Skin of body (tissue), 2 donors: ENCODE results near the gene TENT4A. TPM values are rescaled to one million over a fixed set of nuclear protein-coding genes. Genes with fewer than 3 reads are reported as not detected.

Experiments used
- DNase-seq: peaks from one replicate; lab custom pipeline; 2025; lab: John Stamatoyannopoulos, UW
- total RNA-seq: library from RNA; depleted of rRNA; stranded (reverse); fragments of >200 nt; gene quantifications from one replicate; pipeline ENCODE4 v1.2.3, GENCODE V29; 2014

The TENT4A gene
- total RNA-seq, 1 donor from 2014 or later = 25.1 TPM

DNA sequence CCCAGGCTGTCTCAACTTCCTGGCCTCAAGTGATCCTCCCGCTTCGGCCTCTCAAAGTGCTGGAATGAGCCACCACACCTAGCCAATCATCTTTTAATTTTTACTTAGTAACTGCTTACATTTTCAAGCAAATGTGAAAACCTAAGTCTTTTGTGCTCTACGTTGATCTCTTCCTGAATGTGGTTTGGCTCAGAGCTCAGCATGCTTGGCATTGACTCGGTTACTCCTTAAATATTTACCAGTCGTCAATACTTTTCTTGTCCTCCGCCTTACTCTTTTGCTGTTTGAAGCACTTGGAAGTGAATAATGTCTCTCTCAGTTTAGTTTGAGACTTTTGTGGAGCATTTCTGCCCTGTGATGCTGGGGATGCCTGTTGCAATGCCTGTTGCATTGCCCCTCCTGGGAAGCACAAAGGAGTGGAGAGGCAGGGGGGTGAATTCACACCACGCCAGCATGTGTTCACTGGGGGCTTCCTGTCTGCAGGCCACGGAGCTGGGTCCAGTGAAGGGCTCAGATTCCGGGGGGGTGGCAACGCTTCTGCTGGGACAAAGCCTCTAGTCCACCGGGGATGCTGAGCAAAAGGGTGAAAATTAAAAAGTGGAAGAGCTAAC lies 13.1 kb upstream of the TENT4A start:
- DNase-seq = no peak

- DNase-seq = no peak
Observed at GRCh38 chr5:6700685-6701355, 12.4 kb upstream of the TENT4A start.

DNA sequence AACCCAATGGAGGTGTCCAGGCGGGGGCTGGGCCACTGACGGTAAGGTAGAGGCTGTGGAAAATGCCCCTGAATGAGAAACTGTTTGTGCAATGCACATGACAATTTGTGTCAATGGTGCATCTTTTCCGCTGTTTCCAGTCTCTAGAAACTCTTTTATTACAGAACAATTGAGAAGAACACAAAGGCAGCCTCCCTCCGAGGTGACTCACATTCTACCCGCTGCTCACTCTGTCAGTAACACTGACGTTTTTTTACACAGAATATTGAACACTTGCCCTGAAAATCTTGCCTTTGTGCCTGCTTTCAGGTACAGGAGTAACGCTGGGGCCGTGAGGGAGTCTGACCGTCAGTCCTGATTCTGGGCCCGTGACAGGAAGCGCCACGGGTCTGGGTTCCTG lies 11.7 kb upstream of the TENT4A start:
- no peak for DNase-seq

DNA sequence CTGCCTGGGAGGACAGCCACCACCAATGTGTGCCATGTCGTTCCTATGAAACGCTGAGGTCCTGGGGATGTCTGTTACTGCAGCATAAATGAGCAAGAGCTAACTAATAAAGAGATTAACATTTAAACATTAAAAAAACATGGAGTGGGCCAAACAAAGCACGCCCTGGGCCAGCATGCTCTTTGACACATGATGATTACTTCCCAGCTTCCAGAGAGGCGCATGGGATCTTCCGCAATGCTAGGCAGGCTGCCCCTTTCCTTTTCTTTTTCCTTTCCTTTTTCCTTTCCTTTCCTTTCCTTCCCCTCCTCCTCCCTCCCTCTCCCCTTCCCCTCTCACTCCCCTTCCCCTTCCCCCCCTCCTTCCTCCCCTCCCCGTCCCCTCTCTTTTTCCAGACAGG lies 10.6 kb upstream of the TENT4A start:
- no peak for DNase-seq

DNA sequence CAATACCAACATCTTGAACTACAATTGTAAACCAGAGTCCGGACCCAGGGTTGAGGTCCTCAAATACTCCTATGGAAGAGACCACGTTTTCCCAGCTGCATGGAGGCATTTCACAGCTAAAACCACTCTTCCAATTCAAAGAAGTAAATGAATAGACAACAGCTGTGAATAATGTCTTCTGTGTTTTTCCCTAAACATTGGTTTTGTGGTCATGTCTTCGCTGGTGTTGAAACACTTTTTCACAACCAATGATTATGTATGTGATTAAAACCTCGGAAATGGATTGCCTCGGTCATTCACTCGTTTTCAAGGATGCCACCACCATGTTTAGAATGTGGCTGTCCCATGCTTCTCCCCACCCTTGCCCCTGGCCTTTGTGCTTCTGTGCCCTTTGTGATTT lies 9.4 kb upstream of the TENT4A start:
- no peak for DNase-seq

- no peak for DNase-seq
Observed at GRCh38 chr5:6704361-6704851, 8.8 kb upstream of the TENT4A start.

DNA sequence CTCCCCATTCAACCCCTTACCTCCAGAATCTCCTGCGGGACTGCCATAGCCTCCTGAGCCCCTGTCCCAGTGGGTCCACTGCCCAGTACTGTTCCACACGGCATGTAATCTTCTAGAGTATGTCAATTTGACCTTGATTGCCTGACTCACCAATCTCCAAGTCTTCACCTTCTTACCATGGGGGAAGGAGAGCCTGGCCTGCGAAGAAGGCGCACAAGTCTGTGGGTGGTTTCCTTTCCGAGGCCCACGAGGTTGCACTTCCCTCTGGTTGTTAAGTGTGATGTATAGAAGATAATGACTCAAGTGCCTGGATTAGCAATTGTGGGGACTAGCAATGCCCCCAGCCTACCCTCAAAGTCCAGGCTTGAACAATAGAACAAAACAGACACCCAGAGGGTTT lies 8.1 kb upstream of the TENT4A start:
- no peak for DNase-seq

- no peak for DNase-seq
Observed at GRCh38 chr5:6705959-6706358, 7.3 kb upstream of the TENT4A start.

DNA sequence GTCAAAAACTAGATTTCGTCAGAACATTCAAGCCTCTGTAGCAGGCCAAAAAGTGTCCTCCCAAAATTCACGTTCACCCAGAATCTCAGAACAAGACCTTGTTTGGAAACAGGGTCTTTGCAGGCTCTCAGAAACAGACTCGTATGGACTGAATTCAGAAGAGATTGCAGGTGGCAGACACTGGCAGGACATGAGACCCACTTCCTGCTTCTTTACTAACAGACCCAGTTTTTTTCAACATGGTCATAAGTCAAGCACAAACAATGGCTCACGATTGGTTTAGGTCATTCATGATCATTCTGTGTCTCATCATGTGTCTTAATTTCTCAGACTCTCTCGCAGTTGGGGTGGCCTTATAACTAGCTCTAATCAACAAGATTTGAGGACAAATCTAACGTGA lies 5.4 kb upstream of the TENT4A start:
- no peak for DNase-seq

- no peak for DNase-seq
Observed at GRCh38 chr5:6708814-6709213, 4.4 kb upstream of the TENT4A start.

- no peak for DNase-seq
Observed at GRCh38 chr5:6710070-6710469, 3.2 kb upstream of the TENT4A start.

DNA sequence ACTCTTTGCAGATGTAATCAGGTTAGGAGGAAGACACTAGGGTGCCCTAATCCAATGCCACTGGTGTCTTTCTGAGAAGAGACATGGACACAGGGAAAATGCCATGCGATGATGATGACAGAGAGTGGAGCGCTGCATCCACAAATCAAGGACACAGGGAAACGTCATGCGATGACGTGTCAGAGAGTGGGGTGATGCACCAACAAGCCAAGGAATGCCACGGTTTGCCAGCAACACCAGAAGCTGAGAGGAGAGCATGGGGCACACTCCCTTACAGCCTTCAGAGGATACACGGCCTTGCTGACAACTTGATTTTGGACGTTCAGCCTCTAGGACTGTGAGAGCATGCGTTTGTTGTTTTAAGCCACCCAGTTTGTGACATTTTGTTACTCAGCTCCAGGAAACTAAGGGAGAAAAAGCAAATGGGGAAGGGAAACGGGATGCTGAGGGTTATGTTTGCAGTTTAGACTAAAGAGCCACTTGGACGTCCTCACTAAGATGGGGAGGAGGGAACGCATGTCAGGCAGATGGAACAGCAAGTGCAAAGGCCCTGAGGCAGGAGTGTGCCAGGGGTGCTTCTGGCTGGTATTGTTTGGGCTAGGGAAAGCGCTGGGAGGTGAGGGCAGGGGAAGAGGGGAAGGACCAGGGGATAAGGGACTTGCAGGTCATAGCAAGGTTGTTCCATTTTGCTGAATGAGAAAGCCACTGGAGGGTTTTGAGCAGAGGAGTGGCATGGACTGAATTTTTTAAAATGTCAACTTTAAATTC lies 2.5 kb upstream of the TENT4A start:
- DNase-seq = no peak

- DNase-seq = no peak
Observed at GRCh38 chr5:6711409-6712141, 1.7 kb upstream of the TENT4A start.

GRCh38 chr5:6712142-6712576 lies 1.1 kb upstream of the TENT4A start:
- DNase-seq = peak; percentile 45

- DNase-seq = peak; percentile 95
Observed at GRCh38 chr5:6712577-6713273, 507 bp upstream of the TENT4A start.

DNA sequence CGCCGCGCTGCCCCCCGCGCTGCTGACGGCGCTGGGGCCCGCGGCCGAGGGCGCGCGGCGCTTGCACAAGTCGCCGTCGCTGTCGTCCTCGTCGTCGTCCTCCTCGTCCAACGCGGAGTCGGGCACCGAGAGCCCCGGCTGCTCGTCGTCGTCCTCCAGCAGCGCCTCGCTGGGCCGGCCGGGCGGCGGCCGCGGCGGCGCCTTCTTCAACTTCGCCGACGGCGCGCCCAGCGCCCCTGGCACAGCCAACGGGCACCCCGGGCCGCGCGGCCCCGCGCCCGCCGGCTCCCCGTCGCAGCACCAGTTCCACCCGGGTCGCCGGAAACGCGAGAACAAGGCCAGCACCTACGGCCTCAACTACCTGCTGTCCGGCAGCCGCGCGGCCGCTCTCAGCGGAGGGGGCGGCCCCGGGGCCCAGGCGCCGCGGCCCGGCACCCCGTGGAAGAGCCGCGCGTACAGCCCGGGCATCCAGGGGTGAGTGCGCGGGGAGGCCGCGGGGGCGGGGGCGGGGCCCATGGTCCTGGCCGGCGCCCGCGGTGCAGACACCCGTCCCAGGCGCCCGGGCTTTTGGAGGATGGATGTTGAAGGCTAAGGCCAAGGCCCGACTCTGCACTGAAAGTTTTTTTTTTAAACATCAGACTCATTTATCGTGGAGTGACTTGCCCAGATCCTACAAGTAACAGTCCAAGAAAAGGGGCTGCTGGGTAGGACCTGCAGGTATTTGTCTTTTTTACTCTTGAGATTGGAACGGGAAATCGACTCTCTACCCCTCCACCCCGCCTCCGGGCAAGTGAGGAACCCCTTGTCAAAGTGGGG lies 1.2 kb downstream of the TENT4A start:
- DNase-seq = no peak

DNA sequence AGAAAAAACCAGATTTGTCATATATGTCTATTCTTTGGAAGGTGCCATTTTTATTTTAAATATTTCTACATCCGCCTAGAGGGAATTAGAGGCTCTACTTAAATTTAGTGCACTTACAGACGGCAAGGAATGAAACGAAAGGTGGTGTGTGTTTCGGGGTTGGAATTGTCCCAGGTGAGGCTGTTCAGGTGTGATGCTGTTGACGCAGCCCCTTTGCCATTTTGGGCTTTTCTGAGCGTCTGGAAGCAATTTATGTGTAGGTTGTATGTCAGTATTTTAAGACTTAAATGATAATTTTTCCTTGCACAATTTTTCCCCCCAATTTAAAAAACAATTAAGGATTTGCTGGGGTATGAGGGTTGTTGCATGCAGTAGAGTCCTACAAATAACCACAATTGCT lies 2.0 kb downstream of the TENT4A start:
- no peak for DNase-seq

DNA sequence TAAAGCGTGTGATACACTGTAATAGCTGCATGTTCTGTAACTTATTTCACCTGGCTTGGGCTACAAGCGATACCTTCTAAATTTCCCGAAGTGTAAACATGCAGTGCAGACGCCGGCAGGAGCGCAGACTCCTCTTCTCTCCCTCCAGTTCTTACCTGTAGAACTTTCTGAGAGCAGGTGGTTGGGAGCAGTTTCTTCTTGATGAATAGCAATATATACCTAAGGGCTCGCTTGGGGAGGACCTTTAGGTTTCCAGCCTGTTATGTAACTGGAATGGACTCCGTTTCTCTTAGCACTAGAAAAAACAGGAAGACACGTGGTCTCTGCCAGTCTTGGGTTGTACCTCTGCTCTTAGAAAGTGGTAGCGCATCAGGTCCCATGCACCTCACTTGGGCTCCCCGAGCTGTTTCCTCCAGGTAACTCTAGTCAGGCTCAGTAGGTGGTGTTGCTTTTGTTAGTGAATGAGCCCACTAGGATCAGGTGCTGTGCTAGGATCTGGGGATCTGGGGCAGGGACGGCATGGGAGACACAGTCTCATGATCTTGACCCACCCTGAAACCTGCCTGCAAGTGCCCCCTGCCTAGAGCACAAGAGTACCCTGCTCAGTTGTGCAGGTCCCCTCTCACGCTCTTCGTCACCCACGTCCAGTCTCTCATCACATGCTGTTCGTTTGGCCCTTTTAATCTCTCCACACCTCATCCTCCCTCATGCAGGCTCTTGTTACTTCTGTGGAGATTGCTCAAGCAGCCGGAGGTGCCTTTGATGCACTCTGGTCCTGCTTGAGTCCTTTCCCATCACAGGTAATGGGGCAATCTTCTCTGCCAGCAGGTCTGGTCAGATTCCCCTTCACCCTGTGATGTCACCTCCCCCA lies 2.8 kb downstream of the TENT4A start:
- DNase-seq = no peak

GRCh38 chr5:6716629-6717149 lies 3.5 kb downstream of the TENT4A start:
- no peak for DNase-seq
